Measurements from ENCODE around the gene NKX2-2.

NKX2-2 gene

DNA sequence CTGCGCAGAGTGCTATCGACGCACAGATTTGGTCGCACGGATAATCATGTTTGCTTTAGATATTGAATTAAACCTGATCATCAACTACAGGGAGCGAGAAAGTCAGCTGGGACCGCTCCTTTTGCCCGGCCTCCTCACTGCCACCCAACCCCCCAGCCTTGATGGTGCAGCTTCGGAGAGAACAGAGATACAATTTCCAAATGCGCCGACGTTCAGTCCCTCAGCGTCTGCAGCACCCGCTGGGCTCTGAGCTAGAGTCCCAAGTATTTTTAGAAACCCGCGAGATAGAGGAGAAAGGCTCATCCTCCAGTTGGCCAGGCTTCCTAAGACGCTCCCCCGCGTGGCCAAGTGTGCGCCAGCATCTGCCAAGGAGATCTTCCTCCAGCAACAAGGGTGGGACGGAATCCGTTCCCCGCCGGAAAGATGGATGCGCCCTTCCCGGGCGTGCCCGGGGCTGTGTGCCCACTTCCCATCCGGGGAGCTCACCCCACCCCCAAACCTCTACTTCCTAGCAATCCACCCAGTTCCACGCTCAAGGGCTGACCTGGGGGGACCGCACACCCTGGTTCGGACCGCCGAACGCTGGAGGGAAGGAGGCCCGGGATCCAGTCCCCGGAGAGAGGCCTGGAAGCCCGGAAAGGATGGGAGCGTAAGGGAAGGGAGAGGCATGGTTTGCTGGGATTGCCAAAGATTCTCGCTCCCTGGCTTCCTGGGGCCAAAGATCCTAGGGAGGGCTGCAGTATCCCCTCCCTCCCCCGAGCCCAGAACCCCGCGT, 4.1 kb downstream of the NKX2-2 start:
- ChIA-PET POLR2A (no interaction called here), CTCF (no interaction called here)
- no peak for DNase-seq (ENCODE audit: extremely low spot score)
- TF ChIP-seq, protein P1, sequence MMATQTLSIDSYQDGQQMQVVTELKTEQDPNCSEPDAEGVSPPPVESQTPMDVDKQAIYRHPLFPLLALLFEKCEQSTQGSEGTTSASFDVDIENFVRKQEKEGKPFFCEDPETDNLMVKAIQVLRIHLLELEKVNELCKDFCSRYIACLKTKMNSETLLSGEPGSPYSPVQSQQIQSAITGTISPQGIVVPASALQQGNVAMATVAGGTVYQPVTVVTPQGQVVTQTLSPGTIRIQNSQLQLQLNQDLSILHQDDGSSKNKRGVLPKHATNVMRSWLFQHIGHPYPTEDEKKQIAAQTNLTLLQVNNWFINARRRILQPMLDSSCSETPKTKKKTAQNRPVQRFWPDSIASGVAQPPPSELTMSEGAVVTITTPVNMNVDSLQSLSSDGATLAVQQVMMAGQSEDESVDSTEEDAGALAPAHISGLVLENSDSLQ (IDR thresholded peaks at IDR 0.05), result no peak
- TF ChIP-seq ZNF384 (IDR thresholded peaks at IDR 0.05) (no peak), LEF1 (IDR thresholded peaks at IDR 0.05; ENCODE audit: borderline replicate concordance) (no peak), ELF4 (IDR thresholded peaks at IDR 0.05) (no peak), SUZ12 (IDR thresholded peaks at IDR 0.05) (no peak), FOXK2 (IDR thresholded peaks at IDR 0.05) (no peak), TARDBP (IDR thresholded peaks at IDR 0.05) (no peak), CTBP1 (IDR thresholded peaks at IDR 0.05; ENCODE audit: borderline replicate concordance) (no peak), FOXM1 (IDR thresholded peaks at IDR 0.05; ENCODE audit: borderline replicate concordance) (no peak), HDGF (IDR thresholded peaks at IDR 0.05; ENCODE audit: borderline replicate concordance) (no peak)

DNA sequence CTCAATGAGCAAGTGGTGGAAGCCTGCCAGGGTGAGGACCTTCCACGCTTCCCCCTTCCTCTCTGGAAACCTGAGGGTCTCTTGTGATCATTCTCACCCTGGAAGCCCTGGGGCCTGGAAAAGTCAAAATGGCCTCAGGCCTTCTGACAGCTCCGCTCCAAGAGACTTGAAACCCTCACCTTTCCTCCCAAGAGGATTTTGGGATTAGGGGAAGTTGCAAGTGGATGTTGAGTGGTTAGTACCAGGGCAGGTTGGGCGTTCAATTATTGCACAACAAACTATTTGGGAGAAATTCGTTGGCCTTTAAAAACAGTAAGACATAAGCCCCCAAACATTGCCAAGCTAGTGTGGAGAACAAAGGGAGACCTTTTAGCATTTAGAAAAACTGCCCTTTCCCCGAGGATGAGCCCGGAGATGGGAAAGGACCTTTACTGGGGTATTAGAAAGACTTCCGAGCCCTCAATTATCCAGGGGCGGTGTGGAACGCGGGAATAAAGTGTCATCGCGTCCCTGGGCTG, 4.7 kb downstream of the NKX2-2 start:
- TF ChIP-seq ARNT (IDR thresholded peaks at IDR 0.05) (no peak), FOXK2 (IDR thresholded peaks at IDR 0.05) (no peak), CTBP1 (IDR thresholded peaks at IDR 0.05; ENCODE audit: borderline replicate concordance) (no peak), ZNF384 (IDR thresholded peaks at IDR 0.05) (no peak), FOXM1 (IDR thresholded peaks at IDR 0.05; ENCODE audit: borderline replicate concordance) (no peak), ELF4 (IDR thresholded peaks at IDR 0.05) (no peak), L3MBTL2 (conservative IDR thresholded peaks at IDR 0.05) (no peak), NFRKB (IDR thresholded peaks at IDR 0.05) (no peak), HDGF (IDR thresholded peaks at IDR 0.05; ENCODE audit: borderline replicate concordance) (no peak), FOXA1 (IDR thresholded peaks at IDR 0.05) (no peak), LEF1 (IDR thresholded peaks at IDR 0.05; ENCODE audit: borderline replicate concordance) (no peak), TARDBP (IDR thresholded peaks at IDR 0.05) (no peak), BHLHE40 (IDR thresholded peaks at IDR 0.05; ENCODE audit: borderline replicate concordance) (no peak), SP1 (IDR thresholded peaks at IDR 0.05) (no peak), SUZ12 (IDR thresholded peaks at IDR 0.05) (no peak)
- TF ChIP-seq, protein P1 (IDR thresholded peaks at IDR 0.05), result no peak
- POLR2A ChIA-PET, result interaction anchor here (0.7 kb wide), 1 partner anchor 12 kb away, joined by 3 read pairs; no protein-coding TSS in a partner anchor
- DNase-seq (ENCODE audit: extremely low spot score), result no peak
- CTCF ChIA-PET, result no interaction called here

DNA sequence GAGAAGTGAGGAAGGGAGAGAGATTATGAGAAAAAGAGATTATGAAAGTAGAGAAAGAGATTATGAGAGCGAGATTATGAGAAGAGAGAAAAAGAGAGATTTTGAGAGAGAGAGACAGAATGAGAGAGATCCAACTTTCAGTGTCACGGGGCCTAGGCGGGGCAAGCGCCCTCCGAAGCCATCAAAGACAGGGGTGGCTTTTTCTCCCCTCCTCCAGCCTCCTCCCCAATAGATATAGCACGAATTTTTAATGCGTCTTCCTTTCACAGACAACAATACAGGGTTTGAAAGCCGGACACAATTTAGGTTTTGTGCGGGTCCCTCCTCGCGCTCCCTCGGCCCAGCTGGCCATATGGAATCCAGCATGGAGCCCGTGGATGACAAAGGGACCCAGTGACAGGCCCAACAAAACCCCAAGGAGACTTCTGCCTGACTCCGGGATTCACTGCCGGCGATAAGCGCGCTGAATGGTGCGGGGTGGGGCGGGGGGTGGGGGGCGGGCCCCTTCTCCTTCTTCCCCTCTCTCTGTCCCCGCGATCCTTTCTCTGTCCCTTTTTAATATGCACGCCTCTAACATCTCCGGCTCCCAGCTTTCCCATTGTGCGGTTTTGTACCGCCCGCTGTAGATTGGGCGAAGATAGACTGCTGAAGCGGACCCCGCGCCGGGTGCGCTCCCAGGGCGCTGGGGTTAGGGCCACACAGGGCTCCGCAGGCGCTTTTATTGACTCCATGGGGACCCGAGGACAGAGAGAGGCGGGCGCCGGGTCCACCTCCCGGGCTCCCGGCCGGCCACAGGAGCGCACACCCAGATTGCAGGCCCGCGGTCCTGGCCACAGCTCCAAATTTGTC, 5.4 kb downstream of the NKX2-2 start:
- TF ChIP-seq FOXA1 (IDR thresholded peaks at IDR 0.05), result no peak
- no peak for TF ChIP-seq NFRKB (IDR thresholded peaks at IDR 0.05)
- no peak for TF ChIP-seq SUZ12 (IDR thresholded peaks at IDR 0.05)
- TF ChIP-seq ZNF384 (IDR thresholded peaks at IDR 0.05), result no peak
- no peak for TF ChIP-seq ELF4 (IDR thresholded peaks at IDR 0.05)
- TF ChIP-seq HDGF (IDR thresholded peaks at IDR 0.05; ENCODE audit: borderline replicate concordance), result no peak
- TF ChIP-seq SP1 (IDR thresholded peaks at IDR 0.05), result no peak
- TF ChIP-seq, protein P1 (IDR thresholded peaks at IDR 0.05), result no peak
- TF ChIP-seq TARDBP (IDR thresholded peaks at IDR 0.05), result no peak
- no peak for DNase-seq (ENCODE audit: extremely low spot score)
- ChIA-PET CTCF (interaction anchor here (1.4 kb wide), 1 partner anchor 107 kb away, joined by 3 read pairs; no protein-coding TSS in a partner anchor), POLR2A (interaction anchor here (0.7 kb wide), 1 partner anchor 13 kb away, joined by 3 read pairs; no protein-coding TSS in a partner anchor)

DNA sequence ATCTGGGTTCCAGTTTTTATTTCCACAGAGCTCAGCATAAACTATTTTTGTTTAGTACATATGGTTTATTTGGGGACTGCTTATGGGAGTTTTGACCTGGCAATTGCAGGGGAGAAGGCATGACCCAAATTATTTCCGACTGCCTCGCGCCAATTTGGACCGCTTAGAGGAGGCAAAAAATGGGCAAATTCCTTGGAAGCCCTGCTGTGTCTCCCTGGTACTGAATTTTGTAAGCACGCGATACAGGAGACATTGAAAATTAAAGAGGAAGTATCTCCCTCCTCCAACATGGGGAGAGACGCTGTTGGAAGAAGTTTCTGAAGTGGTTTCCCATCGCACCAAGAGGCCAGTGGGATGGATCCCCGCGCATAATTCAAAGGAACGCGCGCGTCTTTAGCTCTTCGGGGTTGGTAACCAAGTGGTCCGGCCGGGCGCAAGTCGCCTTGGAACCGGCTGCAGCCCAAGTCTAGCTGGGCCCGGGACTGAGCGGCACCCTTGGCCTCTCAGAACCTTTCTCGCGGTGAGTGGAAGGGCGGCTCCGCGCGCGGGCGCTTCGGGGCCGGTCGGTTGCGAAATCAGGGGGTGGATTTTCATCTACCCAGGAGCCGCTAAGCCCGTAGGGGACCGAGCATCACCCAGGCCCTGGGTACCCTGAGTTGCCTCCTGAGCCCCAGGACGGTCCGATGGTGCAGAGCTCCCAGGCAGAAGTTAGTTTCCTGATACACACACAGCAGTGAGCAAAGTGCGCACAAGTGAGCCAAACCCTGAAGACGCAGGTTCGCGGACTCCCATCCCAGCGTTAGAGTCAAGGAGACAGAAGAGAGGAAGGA, 6.2 kb downstream of the NKX2-2 start:
- POLR2A ChIA-PET, result interaction anchor here (1.8 kb wide), 1 partner anchor 14 kb away, joined by 7 read pairs; no protein-coding TSS in a partner anchor
- no peak for TF ChIP-seq CTBP1 (IDR thresholded peaks at IDR 0.05; ENCODE audit: borderline replicate concordance)
- no peak for DNase-seq (ENCODE audit: extremely low spot score)
- CTCF ChIA-PET, result interaction anchor here (1.4 to 4.9 kb wide), 2 partner anchors 14 to 108 kb away, joined by 3 to 25 read pairs; no protein-coding TSS in a partner anchor

DNA sequence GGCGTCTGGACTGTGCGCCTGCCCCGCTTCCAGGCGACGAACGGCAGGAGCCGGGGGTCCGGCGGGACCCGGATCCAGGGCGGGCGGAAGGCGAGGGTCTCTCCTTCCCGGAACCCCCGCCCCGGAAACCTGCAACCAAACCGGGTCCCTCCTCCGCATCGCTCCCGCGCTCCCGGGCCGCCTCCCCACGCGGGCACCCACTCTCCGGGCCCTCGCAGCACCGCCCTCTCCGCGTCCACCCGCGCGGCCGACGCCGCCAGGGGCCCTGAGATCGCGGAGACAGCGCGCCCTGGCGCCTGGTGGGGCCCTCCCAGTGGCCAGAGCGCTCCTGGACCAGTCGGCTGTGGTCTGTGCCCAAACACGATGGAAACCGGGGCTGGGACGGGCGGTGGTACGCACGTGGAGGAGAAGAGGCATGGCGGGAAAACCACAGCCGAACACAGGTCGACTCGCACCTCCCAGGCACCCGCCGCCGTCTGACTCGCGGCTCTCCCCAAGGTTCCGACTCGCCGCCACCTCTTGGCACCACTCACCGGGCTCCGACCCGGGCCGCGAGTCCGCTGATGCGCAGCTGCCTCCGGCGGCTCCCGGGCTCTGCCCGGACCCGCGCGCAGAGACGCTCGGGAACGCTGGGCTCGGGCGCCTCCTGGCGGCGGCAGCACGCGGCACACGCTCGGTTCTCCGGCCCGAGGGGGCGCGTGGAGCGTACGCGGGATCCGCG, 7.9 kb downstream of the NKX2-2 start:
- TF ChIP-seq NFRKB (IDR thresholded peaks at IDR 0.05) (no peak), FOXM1 (IDR thresholded peaks at IDR 0.05; ENCODE audit: borderline replicate concordance) (no peak), L3MBTL2 (conservative IDR thresholded peaks at IDR 0.05) (peak; percentile 92), LEF1 (IDR thresholded peaks at IDR 0.05; ENCODE audit: borderline replicate concordance) (no peak), ZNF384 (IDR thresholded peaks at IDR 0.05) (no peak), HDGF (IDR thresholded peaks at IDR 0.05; ENCODE audit: borderline replicate concordance) (no peak), ARNT (IDR thresholded peaks at IDR 0.05) (no peak), FOXK2 (IDR thresholded peaks at IDR 0.05) (no peak), BHLHE40 (IDR thresholded peaks at IDR 0.05; ENCODE audit: borderline replicate concordance) (no peak), CTBP1 (IDR thresholded peaks at IDR 0.05; ENCODE audit: borderline replicate concordance) (no peak), FOXA1 (IDR thresholded peaks at IDR 0.05) (no peak), SUZ12 (IDR thresholded peaks at IDR 0.05) (no peak), TARDBP (IDR thresholded peaks at IDR 0.05) (peak; percentile 85; the same call in 1 of the 2 replicates)
- TF ChIP-seq, protein P1 (IDR thresholded peaks at IDR 0.05), result no peak
- ChIA-PET CTCF (interaction anchor here (0.6 to 4.9 kb wide), 6 partner anchors 14 to 323 kb away, joined by 3 to 28 read pairs (median 5); no protein-coding TSS in a partner anchor), POLR2A (interaction anchor here (0.9 to 1.8 kb wide), 7 partner anchors 9 to 457 kb away, joined by 3 to 7 read pairs (median 4); no protein-coding TSS in a partner anchor)
- DNase-seq (ENCODE audit: extremely low spot score), result peak; percentile 87
